HCT116 (cell line): ENCODE data around the gene CSNK2A1. TPM values are rescaled to one million over a fixed set of nuclear protein-coding genes. Genes with fewer than 3 reads are reported as not detected.

Experiments
- ATAC-seq: fragments of 200-7000 bp; cut with Tn5 transposase; 2 replicates; pipeline ENCODE4 v1.9.1; 2020; ENCODE audit warnings: mild to moderate bottlenecking, moderate library complexity
- BruUV-seq: library from RNA; stranded (reverse); fragments of 400-500 nt; replicated peaks from 2 replicates; lab custom pipeline; 2021; lab: Mats Ljungman, UMichigan
- CTCF ChIA-PET: fragments of 300-600 bp; sonication (Branson Sonifier 250); formaldehyde crosslinking; loops from one replicate; lab custom pipeline; 2021; ENCODE audit warnings: antibody characterized with exemption; lab: Charles Lee
- POLR2A ChIA-PET: fragments of 300-600, 350-600 bp; sonication (Branson Sonifier 250); formaldehyde crosslinking; loops from one replicate; lab custom pipeline; 2021; ENCODE audit warnings: antibody characterized with exemption; lab: Charles Lee
- RAD21 ChIA-PET, 2 experiments: fragments of 300-600 bp; sonication (Branson Sonifier 250); formaldehyde crosslinking; loops; one replicate each; lab custom pipeline; 2023; ENCODE audit warnings: low total read pairs in 2 of 2; ENCODE audit not compliant: uncharacterized antibody in 2 of 2, unreplicated experiment in 2 of 2, low non-redundant PET in 1 of 2; lab: Charles Lee
- DNase-seq: peaks from one replicate; pipeline ENCODE4 v3.0.0-alpha.2; 2010; ENCODE audit warnings: low read depth, low spot score
- H2AFZ ChIP-seq: fragments of 200-600 bp; shearing (Covaris generic), sonication (generic); 2 replicates; pipeline ENCODE4 v1.6.1; 2017; ENCODE audit warnings: low read depth, mixed run types, mixed read lengths, antibody characterized with exemption, low read length; ENCODE audit not compliant: poor library complexity, severe bottlenecking
- H3K27ac ChIP-seq: 2 replicates; pipeline ENCODE4 v1.5.1; 2012; ENCODE audit warnings: low read depth, low read length
- H3K27me3 ChIP-seq: fragments of 200-600 bp; sonication (generic); 2 replicates; pipeline ENCODE4 v1.6.1; 2016; ENCODE audit warnings: mixed run types, low read length, mixed read lengths; ENCODE audit not compliant: insufficient read depth
- H3K36me3 ChIP-seq, 2 experiments: fragments of 200-500 bp in 1 of 2; fragments of 200-600 bp in 1 of 2; sonication (Bioruptor generic) in 1 of 2; sonication (generic) in 1 of 2; 2 replicates each; pipeline versions ENCODE4 v1.5.1 to v1.6.1; 2014 to 2016; ENCODE audit warnings: low read length in 2 of 2, inconsistent platforms in 1 of 2, mixed read lengths in 1 of 2, mixed run types in 1 of 2; ENCODE audit not compliant: insufficient read depth in 2 of 2, control insufficient read depth in 1 of 2
- H3K4me1 ChIP-seq, 2 experiments: fragments of 200-600 bp in 1 of 2; sonication (generic) in 1 of 2; 2 replicates each; pipeline versions ENCODE4 v1.5.1 to v1.6.1; 2012 to 2017; ENCODE audit warnings: low read length in 2 of 2, inconsistent platforms in 1 of 2, mild to moderate bottlenecking in 1 of 2, mixed read lengths in 1 of 2, mixed run types in 1 of 2, moderate library complexity in 1 of 2; ENCODE audit not compliant: insufficient read depth in 2 of 2, control insufficient read depth in 1 of 2
- H3K4me2 ChIP-seq: fragments of 200-600 bp; sonication (generic); 2 replicates; pipeline ENCODE4 v1.6.1; 2017; ENCODE audit warnings: mixed run types, low read length, mixed read lengths
- H3K4me3 ChIP-seq, 2 experiments: fragments of 200-600 bp in 1 of 2; sonication (generic) in 1 of 2; replicated peaks in 1 of 2; 2 replicates each; pipeline ENCODE4 v1.5.1; 2011 to 2016; ENCODE audit warnings: low read length in 2 of 2, control low read depth in 1 of 2, low read depth in 1 of 2, mild to moderate bottlenecking in 1 of 2, mixed read lengths in 1 of 2, mixed run types in 1 of 2
- H3K79me2 ChIP-seq: fragments of 200-600 bp; sonication (generic); 2 replicates; pipeline ENCODE4 v1.6.1; 2017; ENCODE audit warnings: mild to moderate bottlenecking, mixed run types, low read length, moderate library complexity, mixed read lengths; ENCODE audit not compliant: insufficient read depth
- H3K9ac ChIP-seq: fragments of 200-600 bp; sonication (generic); 2 replicates; pipeline ENCODE4 v1.6.1; 2016; ENCODE audit warnings: low read length, mixed read lengths
- H3K9me2 ChIP-seq: fragments of 200-600 bp; sonication (generic), shearing (Covaris generic); 2 replicates; pipeline ENCODE4 v1.6.1; 2017; ENCODE audit warnings: mixed run types, mild to moderate bottlenecking, moderate library complexity; ENCODE audit not compliant: insufficient read depth
- H3K9me3 ChIP-seq, 2 experiments: fragments of 200-500 bp in 1 of 2; fragments of 200-600 bp in 1 of 2; sonication (Bioruptor generic) in 1 of 2; sonication (generic) in 1 of 2; 2 replicates each; pipeline ENCODE4 v1.6.1; 2014 to 2017; ENCODE audit warnings: low read length in 2 of 2, mixed read lengths in 2 of 2, inconsistent platforms in 1 of 2, low read depth in 1 of 2, mild to moderate bottlenecking in 1 of 2, mixed run types in 1 of 2, moderate library complexity in 1 of 2; ENCODE audit not compliant: control insufficient read depth in 1 of 2, insufficient read depth in 1 of 2
- H4K20me1 ChIP-seq: fragments of 200-600 bp; sonication (generic), shearing (Covaris generic); 2 replicates; pipeline ENCODE4 v1.6.1; 2017; ENCODE audit warnings: mixed run types, mild to moderate bottlenecking, moderate library complexity; ENCODE audit not compliant: insufficient read depth
- CBX3 ChIP-seq: IDR thresholded peaks from 2 replicates; pipeline ENCODE4 v1.6.1; 2012; ENCODE audit warnings: low read depth
- CEBPB ChIP-seq: IDR thresholded peaks from 2 replicates; pipeline ENCODE4 v1.6.1; 2012; ENCODE audit warnings: low read depth
- CTCF ChIP-seq, 3 experiments: fragments of 200-600 bp in 1 of 3; sonication (generic) in 1 of 3; IDR thresholded peaks in 2 of 3; conservative IDR thresholded peaks in 1 of 3; 2 replicates each; pipeline ENCODE4 v1.5.1; 2012 to 2017; ENCODE audit warnings: low read depth in 2 of 3, low read length in 2 of 3, antibody characterized with exemption in 1 of 3, borderline replicate concordance in 1 of 3, control low read depth in 1 of 3, mild to moderate bottlenecking in 1 of 3, mixed read lengths in 1 of 3, mixed run types in 1 of 3, moderate library complexity in 1 of 3; ENCODE audit not compliant: insufficient read depth in 1 of 3
- EGR1 ChIP-seq: IDR thresholded peaks from 2 replicates; pipeline ENCODE4 v1.6.1; 2012; ENCODE audit warnings: low read depth
- ELF1 ChIP-seq: IDR thresholded peaks from 2 replicates; pipeline ENCODE4 v1.6.1; 2012; ENCODE audit warnings: low read depth, borderline replicate concordance
- EZH2 ChIP-seq: fragments of 200-600 bp; sonication (generic); IDR thresholded peaks from 2 replicates; pipeline ENCODE4 v1.6.1; 2017; ENCODE audit warnings: antibody characterized with exemption, mixed run types
- EZH2phosphoT487 ChIP-seq: fragments of 200-600 bp; IDR thresholded peaks from 2 replicates; pipeline ENCODE4 v1.6.1; 2018; ENCODE audit warnings: antibody characterized with exemption, borderline replicate concordance
- JUND ChIP-seq: IDR thresholded peaks from 2 replicates; pipeline ENCODE4 v1.6.1; 2012
- MAX ChIP-seq: IDR thresholded peaks from 2 replicates; pipeline ENCODE4 v1.6.1; 2012
- POLR2AphosphoS5 ChIP-seq: IDR thresholded peaks from 2 replicates; pipeline ENCODE4 v1.6.1; 2011; ENCODE audit warnings: mild to moderate bottlenecking, low read depth, low read length, moderate library complexity
- RAD21 ChIP-seq: IDR thresholded peaks from 2 replicates; pipeline ENCODE4 v1.6.1; 2012; ENCODE audit warnings: low read depth, mild to moderate bottlenecking
- SIN3A ChIP-seq: IDR thresholded peaks from 2 replicates; pipeline ENCODE4 v1.6.1; 2012; ENCODE audit warnings: low read depth
- SP1 ChIP-seq: IDR thresholded peaks from 2 replicates; pipeline ENCODE4 v1.6.1; 2012; ENCODE audit warnings: low read depth
- SRF ChIP-seq: IDR thresholded peaks from 2 replicates; pipeline ENCODE4 v1.6.1; 2012; ENCODE audit warnings: low read depth
- TCF7L2 ChIP-seq: IDR thresholded peaks from 2 replicates; pipeline ENCODE4 v1.7.0; 2011; ENCODE audit warnings: borderline replicate concordance, inconsistent platforms; ENCODE audit not compliant: insufficient read depth, insufficient read length; ENCODE audit errors: extremely low read depth
- YY1 ChIP-seq: IDR thresholded peaks from 2 replicates; pipeline ENCODE4 v1.6.1; 2011; ENCODE audit warnings: low read length, low read depth, moderate library complexity, mild to moderate bottlenecking; ENCODE audit not compliant: insufficient replicate concordance; ENCODE audit errors: extremely low read depth
- ZNF274 ChIP-seq: fragments of 200-500 bp; sonication (Bioruptor generic); IDR thresholded peaks from 2 replicates; pipeline ENCODE4 v1.6.1; 2014; ENCODE audit warnings: mild to moderate bottlenecking, low read depth, low read length, inconsistent platforms
- intact Hi-C: fragments of 100-400 bp; cut with micrococcal nuclease; formaldehyde crosslinking; loops from 2 replicates; pipeline ENCODE4 v1.10.0; 2022
- total RNA-seq: library from RNA; stranded (reverse); gene quantifications from one replicate; pipeline ENCODE4 v1.2.1, GENCODE V29; 2021; ENCODE audit not compliant: unreplicated experiment
- TF ChIP-seq, protein P1 (sequence below): IDR thresholded peaks from 2 replicates; pipeline ENCODE4 v1.6.1; 2012

CSNK2A1 gene
- total RNA-seq, 1 experiment from 2014 or later = 284 TPM

DNA sequence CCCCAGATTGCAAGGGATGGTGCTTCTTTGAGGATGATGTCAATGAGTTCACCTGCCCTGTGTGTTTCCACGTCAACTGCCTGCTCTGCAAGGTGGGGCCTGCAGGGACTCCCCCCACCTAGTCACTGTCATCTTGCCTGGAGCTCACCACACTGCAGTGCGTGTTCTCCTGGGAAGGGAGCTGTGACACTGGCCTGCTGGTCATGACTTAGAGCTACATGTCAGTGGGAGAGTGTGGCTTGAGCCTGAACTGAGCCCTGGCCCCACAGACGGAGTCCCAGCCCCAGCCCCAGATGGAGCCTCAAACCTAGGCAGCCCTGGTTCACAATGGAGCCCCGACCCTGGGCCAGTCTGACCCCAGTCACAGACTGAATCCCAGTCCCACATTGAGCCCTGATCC is 116.2 kb downstream of the CSNK2A1 start:
- BruUV-seq = no TSS peak
- no peak for TF ChIP-seq TCF7L2
- no peak for TF ChIP-seq YY1
- TF ChIP-seq RAD21 = no peak
- no peak for TF ChIP-seq EZH2phosphoT487
- TF ChIP-seq CEBPB = no peak
- TF ChIP-seq SIN3A = no peak
- peak; percentile 26 for TF ChIP-seq POLR2AphosphoS5
- no peak for TF ChIP-seq ZNF274
- TF ChIP-seq, all 23 proteins: peak for 1
- Histone ChIP-seq H3K27ac (no peak overlapping the region), H3K9me3 (no peaks in the 10 kb centered on the region), H3K36me3 (peaks cover 2 to 16% of the 10 kb centered on the region in 2 experiments), H4K20me1 (no peaks in the 10 kb centered on the region), H3K4me3 (no peak overlapping the region), H3K4me1 (peaks cover 0 to 5% of the 10 kb centered on the region in 2 experiments; a peak in 2 of 4 replicates), H3K4me2 (no peak overlapping the region), H3K9ac (no peak overlapping the region), H2AFZ (no peak overlapping the region), H3K27me3 (no peaks in the 10 kb centered on the region), H3K9me2 (no peaks in the 10 kb centered on the region), H3K79me2 (no peaks in the 10 kb centered on the region)
- RAD21 ChIA-PET = no interaction called here
- ATAC-seq = no peak
- POLR2A ChIA-PET = interaction anchor here (1.0 kb wide), 1 partner anchor 20 kb away, joined by 3 read pairs; the partner anchor contains the start of gene RBCK1
- DNase-seq = no peak
- CTCF ChIA-PET = no interaction called here
- intact Hi-C loops = no loop called here

DNA sequence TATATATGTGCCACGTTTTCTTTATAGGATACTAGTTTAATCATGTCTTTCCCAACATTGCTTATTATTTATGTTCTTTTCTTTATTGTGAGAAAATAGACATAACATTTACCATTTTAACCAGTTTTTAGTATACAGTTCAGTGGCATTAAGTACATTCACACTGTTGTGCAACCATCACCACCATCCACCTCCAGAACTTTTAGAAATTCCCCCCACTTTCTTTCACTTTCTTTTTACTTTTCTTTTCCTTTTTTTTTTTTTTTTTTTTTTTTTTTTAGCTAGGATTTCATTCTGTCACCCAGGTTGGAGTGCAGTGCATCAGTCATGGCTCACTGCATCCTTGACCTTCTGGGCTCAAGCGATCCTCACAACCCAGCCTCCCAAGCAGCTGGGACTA is 117.0 kb downstream of the CSNK2A1 start:
- H3K4me2 ChIP-seq = no peak overlapping the region
- RAD21 ChIA-PET = no interaction called here
- ATAC-seq (no peak), DNase-seq (no peak)
- H2AFZ ChIP-seq = no peak overlapping the region
- H3K36me3 ChIP-seq = peaks cover 8 to 12% of the 10 kb centered on the region in 2 experiments
- H4K20me1 ChIP-seq = no peaks in the 10 kb centered on the region
- H3K27ac ChIP-seq = no peak overlapping the region
- no peaks in the 10 kb centered on the region for H3K27me3 ChIP-seq
- H3K9me2 ChIP-seq = no peaks in the 10 kb centered on the region
- POLR2A ChIA-PET = no interaction called here
- H3K9me3 ChIP-seq = no peaks in the 10 kb centered on the region
- no peaks in the 10 kb centered on the region for H3K79me2 ChIP-seq
- intact Hi-C loops = no loop called here
- H3K4me1 ChIP-seq = peaks cover 0 to 12% of the 10 kb centered on the region in 2 experiments; a peak in 2 of 4 replicates
- CTCF ChIA-PET = no interaction called here
- TF ChIP-seq ZNF274 (no peak), CTCF (IDR thresholded peaks at IDR 0.05 in 2 of 3, conservative IDR thresholded peaks at IDR 0.05 in 1 of 3; ENCODE audit: borderline replicate concordance in 1 of 3, insufficient read depth in 1 of 3, low read depth in 2 of 3, low read length in 2 of 3) (no peak), JUND (no peak), CBX3 (no peak), EGR1 (no peak), SRF (no peak), POLR2AphosphoS5 (no peak), RAD21 (no peak), CEBPB (no peak), MAX (no peak), TCF7L2 (no peak), ELF1 (no peak), EZH2 (no peak), YY1 (no peak), SIN3A (no peak), SP1 (no peak)
- TF ChIP-seq, protein P1, sequence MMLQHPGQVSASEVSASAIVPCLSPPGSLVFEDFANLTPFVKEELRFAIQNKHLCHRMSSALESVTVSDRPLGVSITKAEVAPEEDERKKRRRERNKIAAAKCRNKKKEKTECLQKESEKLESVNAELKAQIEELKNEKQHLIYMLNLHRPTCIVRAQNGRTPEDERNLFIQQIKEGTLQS = no peak
- no TSS peak for BruUV-seq
- no peak overlapping the region for H3K4me3 ChIP-seq
- no peak overlapping the region for H3K9ac ChIP-seq
